ENCODE results near the gene IL3. TPM values are rescaled to one million over a fixed set of nuclear protein-coding genes. Genes with fewer than 3 reads are reported as not detected.

The IL3 gene
- total RNA-seq, 1 donor from 2014 or later, result not detected

DNA sequence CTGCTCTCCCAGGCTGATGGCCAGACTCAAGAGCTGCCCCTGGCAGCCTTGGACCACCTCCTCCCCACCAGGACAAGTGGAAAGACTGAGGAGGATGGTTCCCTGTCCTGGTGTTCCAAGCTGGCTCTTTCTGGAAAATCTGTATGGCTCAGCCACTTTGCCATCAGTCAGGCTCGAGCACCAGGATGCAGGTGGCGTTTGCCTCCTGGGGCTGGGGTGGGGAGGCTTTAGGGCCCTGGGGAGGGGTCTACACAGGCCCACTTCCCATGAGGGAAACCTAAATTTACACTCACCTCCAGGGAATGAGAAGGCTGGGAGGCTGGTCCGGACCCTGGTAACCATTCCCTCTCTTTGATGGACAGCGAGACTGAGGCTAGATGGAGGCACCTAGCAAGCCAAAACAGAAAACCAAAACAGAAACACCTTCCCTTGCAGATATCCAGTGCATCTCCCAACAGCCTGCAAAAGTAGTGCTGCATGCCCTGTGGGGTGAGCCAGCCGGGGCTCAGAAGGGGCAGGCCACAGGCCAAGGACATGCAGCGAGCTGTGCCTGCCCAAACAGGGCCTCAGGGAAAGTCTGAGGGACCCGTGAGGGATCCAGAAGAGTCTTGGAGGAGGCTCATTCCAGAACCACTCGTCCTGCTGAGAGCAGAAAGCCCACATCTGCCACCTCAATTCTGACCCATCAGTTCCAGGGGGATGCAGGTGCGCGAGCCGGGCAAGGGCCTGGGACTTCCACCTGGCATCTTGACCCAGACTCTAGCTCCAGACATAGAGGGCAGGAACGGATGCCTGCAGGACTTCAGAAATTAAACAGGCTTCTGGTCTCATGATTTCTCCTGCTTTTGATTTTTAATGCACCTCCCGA is 7.7 kb downstream of the IL3 start:
- no peaks in the 10 kb centered on the region for H3K9me3 Mint-ChIP-seq (ENCODE audit: unreplicated experiment)
- no peak overlapping the region for H3K27ac Mint-ChIP-seq (ENCODE audit: unreplicated experiment)
- H3K4me3 Mint-ChIP-seq (ENCODE audit: unreplicated experiment), result no peak overlapping the region
- peaks cover 3% of the 10 kb centered on the region for H3K4me1 Mint-ChIP-seq (ENCODE audit: unreplicated experiment)
- H3K27me3 Mint-ChIP-seq (ENCODE audit: unreplicated experiment), result peaks cover 9% of the 10 kb centered on the region
- TF ChIP-seq, protein P1, sequence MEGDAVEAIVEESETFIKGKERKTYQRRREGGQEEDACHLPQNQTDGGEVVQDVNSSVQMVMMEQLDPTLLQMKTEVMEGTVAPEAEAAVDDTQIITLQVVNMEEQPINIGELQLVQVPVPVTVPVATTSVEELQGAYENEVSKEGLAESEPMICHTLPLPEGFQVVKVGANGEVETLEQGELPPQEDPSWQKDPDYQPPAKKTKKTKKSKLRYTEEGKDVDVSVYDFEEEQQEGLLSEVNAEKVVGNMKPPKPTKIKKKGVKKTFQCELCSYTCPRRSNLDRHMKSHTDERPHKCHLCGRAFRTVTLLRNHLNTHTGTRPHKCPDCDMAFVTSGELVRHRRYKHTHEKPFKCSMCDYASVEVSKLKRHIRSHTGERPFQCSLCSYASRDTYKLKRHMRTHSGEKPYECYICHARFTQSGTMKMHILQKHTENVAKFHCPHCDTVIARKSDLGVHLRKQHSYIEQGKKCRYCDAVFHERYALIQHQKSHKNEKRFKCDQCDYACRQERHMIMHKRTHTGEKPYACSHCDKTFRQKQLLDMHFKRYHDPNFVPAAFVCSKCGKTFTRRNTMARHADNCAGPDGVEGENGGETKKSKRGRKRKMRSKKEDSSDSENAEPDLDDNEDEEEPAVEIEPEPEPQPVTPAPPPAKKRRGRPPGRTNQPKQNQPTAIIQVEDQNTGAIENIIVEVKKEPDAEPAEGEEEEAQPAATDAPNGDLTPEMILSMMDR (IDR thresholded peaks at IDR 0.05; ENCODE audit: unreplicated experiment), result no peak
- DNase-seq (ENCODE audit: low spot score), result no peak
- H3K36me3 Mint-ChIP-seq (ENCODE audit: low read depth, unreplicated experiment), result no peaks in the 10 kb centered on the region

DNA sequence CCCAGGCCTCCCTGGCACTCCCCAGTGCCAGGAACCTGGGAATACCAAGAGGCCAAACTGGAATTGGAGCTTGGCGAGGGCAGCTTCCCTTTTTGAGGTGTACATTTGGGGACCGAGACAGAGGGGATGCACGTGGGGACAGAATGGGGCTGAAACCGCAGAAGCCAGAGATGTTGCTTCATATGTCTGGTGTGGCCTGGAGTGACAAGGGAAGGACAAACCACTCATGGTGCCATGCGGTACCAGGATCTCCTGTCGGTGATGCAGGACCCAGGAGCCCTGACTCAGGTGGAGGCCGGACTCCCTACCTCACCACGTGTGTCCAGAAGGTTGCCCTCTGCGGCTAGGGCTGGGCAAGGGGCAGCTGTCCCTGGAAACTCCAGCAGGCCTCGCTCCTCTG is 9.1 kb downstream of the IL3 start:
- TF ChIP-seq, protein P1 (IDR thresholded peaks at IDR 0.05; ENCODE audit: unreplicated experiment), result no peak
- Mint-ChIP-seq H3K36me3 (ENCODE audit: low read depth, unreplicated experiment) (no peaks in the 10 kb centered on the region), H3K27ac (ENCODE audit: unreplicated experiment) (no peak overlapping the region), H3K27me3 (ENCODE audit: unreplicated experiment) (peaks cover 9% of the 10 kb centered on the region), H3K4me1 (ENCODE audit: unreplicated experiment) (peaks cover 3% of the 10 kb centered on the region), H3K9me3 (ENCODE audit: unreplicated experiment) (no peaks in the 10 kb centered on the region), H3K4me3 (ENCODE audit: unreplicated experiment) (no peak overlapping the region)
- no peak for DNase-seq (ENCODE audit: low spot score)

DNA sequence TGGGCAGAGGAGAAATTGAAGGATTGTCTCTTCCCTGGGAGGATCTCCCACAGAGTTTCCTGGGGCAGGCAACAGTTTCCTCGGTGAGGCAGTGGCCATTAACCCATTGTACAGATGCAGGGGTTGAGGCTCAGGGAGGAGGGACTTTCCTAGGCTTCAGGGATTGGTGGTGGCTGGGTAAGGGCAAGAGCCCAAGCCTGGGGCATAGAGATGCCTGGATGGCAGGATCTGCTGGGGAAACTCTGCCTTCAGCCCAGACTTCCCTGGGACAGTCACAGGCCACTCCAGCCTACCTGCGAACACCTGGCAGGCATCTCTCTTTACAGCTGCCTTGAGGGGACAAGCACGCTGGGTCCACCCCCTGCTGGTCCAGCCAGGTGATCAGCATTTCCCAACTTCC is 9.5 kb downstream of the IL3 start:
- DNase-seq (ENCODE audit: low spot score), result no peak
- H3K27ac Mint-ChIP-seq (ENCODE audit: unreplicated experiment), result no peak overlapping the region
- peaks cover 3% of the 10 kb centered on the region for H3K4me1 Mint-ChIP-seq (ENCODE audit: unreplicated experiment)
- no peaks in the 10 kb centered on the region for H3K36me3 Mint-ChIP-seq (ENCODE audit: low read depth, unreplicated experiment)
- H3K4me3 Mint-ChIP-seq (ENCODE audit: unreplicated experiment), result no peak overlapping the region
- no peaks in the 10 kb centered on the region for H3K9me3 Mint-ChIP-seq (ENCODE audit: unreplicated experiment)
- H3K27me3 Mint-ChIP-seq (ENCODE audit: unreplicated experiment), result peaks cover 9% of the 10 kb centered on the region
- TF ChIP-seq, protein P1 (IDR thresholded peaks at IDR 0.05; ENCODE audit: unreplicated experiment), result no peak

DNA sequence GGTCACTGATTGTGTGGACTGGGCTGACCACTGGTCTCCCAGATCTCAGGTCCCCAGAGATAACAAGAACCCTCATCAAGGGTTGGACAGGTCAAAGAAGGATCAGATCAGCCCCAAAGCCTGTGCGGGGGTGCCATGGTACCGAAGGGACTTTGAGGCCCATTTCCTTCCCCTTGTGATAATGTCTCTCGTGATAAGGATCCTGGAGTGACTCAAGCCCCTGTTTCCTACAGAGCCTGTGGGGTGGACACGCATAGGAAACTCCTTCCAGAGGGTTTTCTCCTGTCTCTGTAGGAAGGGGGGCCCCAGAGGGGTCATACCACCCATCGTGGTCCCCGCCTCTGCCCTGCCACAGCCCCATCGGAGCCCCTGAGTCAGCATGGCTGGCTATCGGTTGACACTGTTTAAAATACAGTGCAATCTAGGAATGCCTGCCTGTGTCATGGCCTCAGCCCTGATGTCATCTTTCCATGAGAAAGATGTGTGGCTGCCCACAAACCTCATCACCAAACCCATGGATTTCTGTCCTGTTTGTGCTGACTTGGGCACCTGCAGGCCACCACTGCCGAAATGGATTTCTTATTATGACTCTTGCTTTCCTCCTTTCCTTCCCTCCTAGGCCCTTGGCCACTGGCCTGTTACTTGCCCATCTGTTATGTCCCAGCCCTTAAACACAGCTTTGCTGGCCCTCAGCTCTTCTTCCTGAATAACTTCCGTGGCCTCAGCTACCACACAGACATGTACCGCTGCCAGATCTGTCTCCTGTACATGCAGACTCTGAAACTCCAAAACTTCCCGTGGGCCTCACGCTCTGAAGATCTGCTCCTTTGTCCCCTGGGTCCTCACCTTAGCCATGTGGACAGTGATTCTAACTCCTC is 10.2 kb downstream of the IL3 start:
- H3K27ac Mint-ChIP-seq (ENCODE audit: unreplicated experiment), result no peak overlapping the region
- TF ChIP-seq, protein P1 (IDR thresholded peaks at IDR 0.05; ENCODE audit: unreplicated experiment), result no peak

More for the DNA sequence above, 10.2 kb downstream of the IL3 start:
- Mint-ChIP-seq H3K4me1 (ENCODE audit: unreplicated experiment) (peaks cover 3% of the 10 kb centered on the region), H3K36me3 (ENCODE audit: low read depth, unreplicated experiment) (no peaks in the 10 kb centered on the region), H3K4me3 (ENCODE audit: unreplicated experiment) (no peak overlapping the region), H3K9me3 (ENCODE audit: unreplicated experiment) (no peaks in the 10 kb centered on the region), H3K27me3 (ENCODE audit: unreplicated experiment) (peaks cover 8% of the 10 kb centered on the region)
- DNase-seq (ENCODE audit: low spot score), result no peak
